Chondrocyte (in vitro differentiated cells): Measurements from ENCODE around the gene LDLRAD4. TPM values are rescaled to one million over a fixed set of nuclear protein-coding genes. Genes with fewer than 3 reads are reported as not detected.

Experiments
- DNase-seq: peaks from one replicate; pipeline ENCODE4 v3.0.0; 2021; ENCODE audit warnings: mixed read lengths, low spot score
- H3K27ac Mint-ChIP-seq: one replicate; pipeline ENCODE4 v1.8.0; 2021; ENCODE audit warnings: mild to moderate bottlenecking, moderate library complexity, mixed read lengths; ENCODE audit not compliant: unreplicated experiment
- H3K27me3 Mint-ChIP-seq: 2 replicates; pipeline ENCODE4 v1.8.0; 2021; ENCODE audit warnings: low read depth, mixed read lengths
- H3K36me3 Mint-ChIP-seq: 2 replicates; pipeline ENCODE4 v1.8.0; 2021; ENCODE audit warnings: low read depth, mixed read lengths
- H3K4me1 Mint-ChIP-seq: 2 replicates; pipeline ENCODE4 v1.8.0; 2021; ENCODE audit warnings: low read depth, mild to moderate bottlenecking, mixed read lengths
- H3K4me3 Mint-ChIP-seq: one replicate; pipeline ENCODE4 v1.8.0; 2021; ENCODE audit warnings: mild to moderate bottlenecking, moderate library complexity, mixed read lengths; ENCODE audit not compliant: unreplicated experiment
- H3K9me3 Mint-ChIP-seq: 2 replicates; pipeline ENCODE4 v1.8.0; 2021; ENCODE audit warnings: low read depth, mixed read lengths
- CTCF ChIP-seq: fragments of 200-600 bp; sonication (generic); IDR thresholded peaks from 2 replicates; pipeline ENCODE4 v1.5.0; 2021; ENCODE audit warnings: antibody characterized with exemption, mild to moderate bottlenecking, moderate library complexity
- total RNA-seq: library from RNA; stranded (reverse); gene quantifications from 3 replicates; pipeline ENCODE4 v1.2.1, GENCODE V29; 2021

Gene LDLRAD4
- total RNA-seq, 1 donor from 2014 or later, result 80.5 TPM

- Mint-ChIP-seq H3K36me3 (peaks cover 1% of the 10 kb centered on the region), H3K27me3 (no peaks in the 10 kb centered on the region), H3K4me1 (peaks cover 65% of the 10 kb centered on the region), H3K4me3 (peak overlapping the region; percentile 81), H3K9me3 (no peaks in the 10 kb centered on the region), H3K27ac (peak overlapping the region; percentile 96)
- TF ChIP-seq CTCF, result no peak
- no peak for DNase-seq
These were observed 1.9 kb downstream of the LDLRAD4 start for GRCh38 chr18:13220361-13220991.

- no peaks in the 10 kb centered on the region for H3K27me3 Mint-ChIP-seq
- TF ChIP-seq CTCF, result no peak
- peak overlapping the region; percentile 96 for H3K27ac Mint-ChIP-seq
- no peak for DNase-seq
- H3K4me1 Mint-ChIP-seq, result peaks cover 56% of the 10 kb centered on the region
- H3K9me3 Mint-ChIP-seq, result no peaks in the 10 kb centered on the region
- H3K4me3 Mint-ChIP-seq, result peak overlapping the region; percentile 81
- peaks cover 2% of the 10 kb centered on the region for H3K36me3 Mint-ChIP-seq
These were observed 3.6 kb downstream of the LDLRAD4 start for GRCh38 chr18:13221869-13222855.

- Mint-ChIP-seq H3K9me3 (no peaks in the 10 kb centered on the region), H3K36me3 (peaks cover 5% of the 10 kb centered on the region), H3K27me3 (no peaks in the 10 kb centered on the region), H3K4me1 (peaks cover 58% of the 10 kb centered on the region), H3K27ac (peak overlapping the region; percentile 96), H3K4me3 (peak overlapping the region; percentile 54)
- no peak for TF ChIP-seq CTCF
- no peak for DNase-seq
These were observed 4.3 kb downstream of the LDLRAD4 start for GRCh38 chr18:13222856-13223281.

GRCh38 chr18:13223311-13224143, 5.0 kb downstream of the LDLRAD4 start:
- no peak overlapping the region for H3K4me3 Mint-ChIP-seq
- H3K9me3 Mint-ChIP-seq, result no peaks in the 10 kb centered on the region
- no peak for DNase-seq
- peak overlapping the region; percentile 96 for H3K27ac Mint-ChIP-seq
- no peak for TF ChIP-seq CTCF
- no peaks in the 10 kb centered on the region for H3K27me3 Mint-ChIP-seq
- H3K36me3 Mint-ChIP-seq, result peaks cover 5% of the 10 kb centered on the region
- peaks cover 58% of the 10 kb centered on the region for H3K4me1 Mint-ChIP-seq

- no peak for TF ChIP-seq CTCF
- peaks cover 48% of the 10 kb centered on the region for H3K4me1 Mint-ChIP-seq
- no peak overlapping the region for H3K27ac Mint-ChIP-seq
- H3K27me3 Mint-ChIP-seq, result no peaks in the 10 kb centered on the region
- no peaks in the 10 kb centered on the region for H3K9me3 Mint-ChIP-seq
- H3K4me3 Mint-ChIP-seq, result no peak overlapping the region
- DNase-seq, result no peak
- peaks cover 8% of the 10 kb centered on the region for H3K36me3 Mint-ChIP-seq
These were observed 6.7 kb downstream of the LDLRAD4 start for GRCh38 chr18:13225261-13225660.
